Smooth muscle cell (in vitro differentiated cells): ENCODE data around the gene EXOC4. TPM values are rescaled to one million over a fixed set of nuclear protein-coding genes. Genes with fewer than 3 reads are reported as not detected.

Source experiments
- DNase-seq: peaks from one replicate; lab custom pipeline; 2025; ENCODE audit not compliant: unreplicated experiment; lab: John Stamatoyannopoulos, UW
- H2AFZ ChIP-seq: fragments of 200-600 bp; sonication (generic); 2 replicates; pipeline ENCODE4 v1.6.0; 2016; ENCODE audit warnings: antibody characterized with exemption, low read depth, mild to moderate bottlenecking
- H3F3A ChIP-seq: fragments of 200-600 bp; sonication (generic); 2 replicates; pipeline ENCODE4 v1.6.0; 2017; ENCODE audit warnings: antibody characterized with exemption, low read depth
- H3K27ac ChIP-seq: fragments of 200-600 bp; sonication (generic); 2 replicates; pipeline ENCODE4 v1.5.1; 2016; ENCODE audit warnings: low read depth, mild to moderate bottlenecking
- H3K27me3 ChIP-seq: fragments of 200-600 bp; sonication (generic); 2 replicates; pipeline ENCODE4 v1.6.1; 2016; ENCODE audit warnings: low read depth, mild to moderate bottlenecking
- H3K36me3 ChIP-seq: fragments of 200-600 bp; sonication (generic); 2 replicates; pipeline ENCODE4 v1.5.1; 2016; ENCODE audit warnings: low read depth
- H3K4me1 ChIP-seq: fragments of 200-600 bp; sonication (generic); 2 replicates; pipeline ENCODE4 v1.5.1; 2016; ENCODE audit warnings: low read depth
- H3K4me2 ChIP-seq: fragments of 200-600 bp; sonication (generic); 2 replicates; pipeline ENCODE4 v1.6.0; 2016; ENCODE audit warnings: mild to moderate bottlenecking
- H3K4me3 ChIP-seq: fragments of 200-600 bp; sonication (generic); 2 replicates; pipeline ENCODE4 v1.5.1; 2016; ENCODE audit warnings: mild to moderate bottlenecking
- H3K79me2 ChIP-seq: fragments of 200-600 bp; sonication (generic); 2 replicates; pipeline ENCODE4 v1.6.0; 2016; ENCODE audit warnings: low read depth, mild to moderate bottlenecking
- H3K9ac ChIP-seq: fragments of 200-600 bp; sonication (generic); 2 replicates; pipeline ENCODE4 v1.6.0; 2016; ENCODE audit warnings: low read depth
- H3K9me3 ChIP-seq: fragments of 200-600 bp; sonication (generic); replicated peaks from 2 replicates; pipeline ENCODE4 v1.5.1; 2016; ENCODE audit warnings: low read depth
- H4K20me1 ChIP-seq: fragments of 200-600 bp; sonication (generic); 2 replicates; pipeline ENCODE4 v1.6.0; 2016; ENCODE audit warnings: low read depth
- CTCF ChIP-seq: fragments of 200-600 bp; sonication (generic); IDR thresholded peaks from 2 replicates; pipeline ENCODE4 v1.5.1; 2017; ENCODE audit warnings: borderline replicate concordance, mild to moderate bottlenecking, antibody characterized with exemption; ENCODE audit not compliant: insufficient read depth, poor library complexity, severe bottlenecking
- WGBS: methylation state at CpG from one replicate; pipeline ENCODE4 v1.1.7; 2016; ENCODE audit warnings: low lambda C conversion rate; 5-methylcytosine and 5-hydroxymethylcytosine counted together
- polyA plus RNA-seq: library from polyadenylated mRNA; unstranded; fragments of >200 nt; fragmentation: Nextera tagmentation; extraction: Ambion mirVana; gene quantifications from 2 replicates; pipeline ENCODE4 v1.2.1, GENCODE V29; 2016
- total RNA-seq: library from RNA; depleted of rRNA; stranded (reverse); fragments of >200 nt; gene quantifications from 2 replicates; pipeline ENCODE4 v1.2.3, GENCODE V29; 2014

The EXOC4 gene
- total and polyA plus RNA-seq, 2 experiments from 2014 or later = 21.5 to 47.1 TPM

- TF ChIP-seq CTCF = no peak
- Histone ChIP-seq H4K20me1 (no peaks in the 10 kb centered on the region), H3K4me3 (no peak overlapping the region)
These were observed 836.6 kb downstream of the EXOC4 start for GRCh38 chr7:134089446-134089845.

GRCh38 chr7:134098072-134098471 lies 845.2 kb downstream of the EXOC4 start:
- Histone ChIP-seq H3K36me3 (no peaks in the 10 kb centered on the region), H3K27me3 (no peaks in the 10 kb centered on the region), H3K4me3 (no peak overlapping the region), H2AFZ (no peak overlapping the region), H3K9me3 (no peaks in the 10 kb centered on the region), H3K4me2 (no peak overlapping the region), H3F3A (no peaks in the 10 kb centered on the region), H3K4me1 (no peaks in the 10 kb centered on the region), H3K79me2 (no peaks in the 10 kb centered on the region), H3K27ac (no peak overlapping the region), H4K20me1 (no peaks in the 10 kb centered on the region), H3K9ac (no peak overlapping the region)
- WGBS = 84% methylated on average over 4 of the region's 4 CpGs
- no peak for DNase-seq
- TF ChIP-seq CTCF = no peak

More at GRCh38 chr7:134089446-134089845, 836.6 kb downstream of the EXOC4 start:
- Histone ChIP-seq H3K4me1 (no peaks in the 10 kb centered on the region), H3K36me3 (no peaks in the 10 kb centered on the region), H3K9me3 (peaks cover 10% of the 10 kb centered on the region), H3K4me2 (no peak overlapping the region), H3K9ac (no peak overlapping the region), H2AFZ (no peak overlapping the region), H3F3A (no peaks in the 10 kb centered on the region), H3K27ac (no peak overlapping the region), H3K79me2 (no peaks in the 10 kb centered on the region), H3K27me3 (no peaks in the 10 kb centered on the region)
- DNase-seq = no peak
- WGBS = 62% methylated on average over 4 of the region's 4 CpGs

- Histone ChIP-seq H2AFZ (no peak overlapping the region), H3K4me2 (no peak overlapping the region), H3K36me3 (no peaks in the 10 kb centered on the region), H3K4me1 (no peaks in the 10 kb centered on the region), H3K9ac (no peak overlapping the region), H4K20me1 (no peaks in the 10 kb centered on the region), H3K9me3 (no peaks in the 10 kb centered on the region), H3K4me3 (no peak overlapping the region), H3K79me2 (no peaks in the 10 kb centered on the region), H3F3A (no peaks in the 10 kb centered on the region), H3K27me3 (no peaks in the 10 kb centered on the region), H3K27ac (no peak overlapping the region)
- DNase-seq = no peak
- 93% methylated on average over 3 of the region's 3 CpGs for WGBS
- TF ChIP-seq CTCF = no peak
These were observed 848.8 kb downstream of the EXOC4 start for GRCh38 chr7:134101716-134102115.

- Histone ChIP-seq H3K27ac (no peak overlapping the region), H3K4me2 (no peak overlapping the region)
- 100% methylated on average over 4 of the region's 4 CpGs for WGBS
These were observed 851.3 kb downstream of the EXOC4 start for GRCh38 chr7:134104166-134104565.

More at GRCh38 chr7:134104166-134104565, 851.3 kb downstream of the EXOC4 start:
- Histone ChIP-seq H3F3A (no peaks in the 10 kb centered on the region), H3K9ac (no peak overlapping the region), H3K79me2 (no peaks in the 10 kb centered on the region), H3K27me3 (no peaks in the 10 kb centered on the region), H3K36me3 (no peaks in the 10 kb centered on the region), H3K4me3 (no peak overlapping the region), H3K9me3 (no peaks in the 10 kb centered on the region), H2AFZ (no peak overlapping the region), H4K20me1 (no peaks in the 10 kb centered on the region), H3K4me1 (no peaks in the 10 kb centered on the region)
- no peak for DNase-seq
- TF ChIP-seq CTCF = no peak
